ENCODE measurements around the gene DUSP15. TPM values are rescaled to one million over a fixed set of nuclear protein-coding genes. Genes with fewer than 3 reads are reported as not detected.
"Not testable (repeated sequence)": the region's sequence is repeated elsewhere in the genome, so short reads cannot be mapped to it uniquely, and the experiment has no call there.

DUSP15 gene
- total RNA-seq, 1 donor from 2014 or later = not detected

DNA sequence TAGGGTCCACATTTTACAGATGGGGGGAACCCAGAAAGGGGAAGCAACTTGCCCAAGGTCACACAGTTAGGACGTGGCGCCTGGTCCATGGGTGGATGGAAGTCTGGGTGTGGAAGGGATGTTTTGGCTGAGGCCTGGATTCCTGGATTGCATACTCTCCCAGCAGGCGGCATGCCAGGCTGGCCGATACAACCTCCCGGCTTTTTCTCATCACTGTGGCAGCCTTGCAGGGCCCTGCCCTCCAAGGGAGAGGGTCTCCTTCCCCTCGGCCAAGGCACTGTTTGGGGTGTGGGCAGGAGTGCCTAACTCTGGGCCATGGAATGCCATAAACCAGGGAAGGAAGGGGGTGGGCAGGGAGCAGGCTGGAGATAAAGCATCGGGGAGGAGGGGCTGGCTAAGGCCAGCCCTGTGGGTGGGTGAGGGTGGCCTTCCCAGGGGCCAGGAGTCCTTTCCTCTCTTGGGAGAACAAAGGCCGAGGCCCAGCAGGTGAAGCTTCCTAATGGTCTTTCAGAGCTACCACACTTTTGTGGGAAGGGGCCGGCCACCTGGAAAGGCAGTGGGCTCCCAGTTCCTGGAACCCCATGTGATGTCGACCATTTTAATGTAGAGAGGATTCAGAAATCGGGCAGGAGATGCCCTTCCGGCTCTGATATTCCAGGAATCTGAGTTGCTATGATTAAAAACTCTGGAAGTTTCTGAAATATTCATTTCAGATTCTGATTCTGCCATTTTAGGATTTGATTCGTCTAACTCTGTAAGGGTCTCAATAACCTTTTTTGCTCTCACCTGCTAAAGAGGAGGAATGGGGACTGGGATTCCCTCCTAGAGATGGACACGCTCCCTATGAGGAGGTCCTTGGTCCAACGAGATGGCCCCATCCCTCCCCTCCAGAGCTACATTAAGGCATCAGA is 29.2 kb downstream of the DUSP15 start:
- intact Hi-C loops (cut with micrococcal nuclease) = no loop called here

DNA sequence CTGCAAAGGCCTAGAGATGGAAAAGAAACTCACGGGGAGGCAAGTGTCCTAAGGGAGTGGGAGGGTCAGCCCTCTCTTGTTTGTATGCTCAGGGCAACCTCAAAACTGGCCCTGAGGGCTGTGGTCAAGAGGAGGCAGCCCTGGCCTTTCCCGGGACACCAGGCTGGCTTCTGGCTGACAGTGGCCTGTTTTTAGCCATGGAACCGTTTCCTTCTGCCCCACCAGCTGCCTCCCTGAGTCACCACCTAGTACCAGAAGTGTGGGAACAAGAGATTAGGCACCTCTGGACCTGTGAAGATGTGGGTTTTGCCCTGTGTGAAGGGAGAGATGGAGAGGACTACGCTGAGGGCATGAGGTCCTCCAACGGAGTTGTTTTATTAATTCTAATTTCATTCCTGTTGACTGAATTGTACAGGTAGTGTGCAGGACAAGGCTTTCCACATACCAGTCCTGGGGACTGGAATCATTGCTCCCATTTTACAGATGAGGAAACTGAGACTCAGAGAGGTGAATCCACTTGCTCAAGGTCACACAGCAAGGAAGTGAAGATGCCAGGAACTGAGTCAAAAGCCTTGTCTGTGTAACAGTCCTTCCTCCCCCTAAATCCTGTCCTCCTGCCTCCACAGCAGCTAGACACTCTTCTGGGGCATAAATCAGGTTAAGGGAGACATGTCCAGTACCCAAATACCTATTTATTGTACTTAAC is 30.4 kb downstream of the DUSP15 start:
- intact Hi-C loops (cut with micrococcal nuclease) = no loop called here

DNA sequence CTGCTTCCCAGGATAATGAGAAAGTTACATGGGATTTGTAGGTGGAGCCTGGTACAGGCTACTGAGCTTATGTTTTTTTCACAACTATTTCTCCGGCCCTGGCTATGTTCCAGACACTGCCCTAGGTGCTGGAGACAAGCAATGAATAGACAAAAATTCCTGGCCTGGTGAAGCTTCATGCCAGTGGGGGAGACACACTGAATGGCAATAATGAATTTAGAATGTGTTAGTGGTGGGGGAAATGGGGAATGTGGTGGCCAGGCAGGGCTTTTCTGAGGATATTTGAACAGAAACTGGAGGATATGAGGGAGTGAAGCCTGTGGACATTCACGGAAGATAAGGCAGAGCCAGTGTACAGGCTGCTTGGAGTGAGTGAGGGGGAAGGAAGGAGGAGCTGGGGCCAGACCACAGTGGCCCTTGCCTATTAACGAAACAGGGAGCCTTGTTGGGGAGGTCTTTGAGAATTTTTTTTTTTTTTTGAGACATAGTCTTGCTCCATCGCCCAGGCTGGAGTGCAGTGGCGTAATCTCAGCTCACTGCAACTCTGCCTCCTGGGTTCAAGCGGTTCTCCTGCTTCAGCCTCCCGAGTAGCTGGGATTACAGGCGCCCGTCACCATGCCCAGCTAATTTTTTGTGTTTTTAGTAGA is 31.6 kb downstream of the DUSP15 start:
- intact Hi-C loops (cut with micrococcal nuclease) = no loop called here

DNA sequence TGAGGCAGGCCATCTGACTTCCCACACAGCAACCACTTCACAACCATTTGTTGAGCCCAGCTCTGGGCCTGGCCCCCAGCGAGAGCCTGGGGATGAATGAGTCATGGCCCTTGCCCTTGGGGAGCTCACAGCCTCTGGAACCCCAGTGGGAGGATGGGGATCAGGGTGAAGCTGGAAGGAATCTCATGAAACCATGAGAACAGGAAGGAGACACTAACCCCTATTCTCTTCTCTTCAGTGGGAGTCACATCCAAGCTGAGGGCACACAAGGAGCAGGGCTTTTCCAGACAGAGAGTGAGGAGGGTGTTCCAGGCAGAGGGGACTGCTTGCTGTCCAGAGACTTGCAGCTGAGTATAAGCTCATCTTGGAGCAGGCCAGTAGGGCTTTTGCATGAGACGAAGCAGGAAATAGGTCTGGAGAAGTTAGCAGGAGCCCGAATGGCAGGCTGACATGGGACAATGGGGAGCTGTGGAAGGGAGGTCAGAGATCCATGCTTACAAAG is 32.4 kb downstream of the DUSP15 start:
- intact Hi-C loops (cut with micrococcal nuclease) = no loop called here

DNA sequence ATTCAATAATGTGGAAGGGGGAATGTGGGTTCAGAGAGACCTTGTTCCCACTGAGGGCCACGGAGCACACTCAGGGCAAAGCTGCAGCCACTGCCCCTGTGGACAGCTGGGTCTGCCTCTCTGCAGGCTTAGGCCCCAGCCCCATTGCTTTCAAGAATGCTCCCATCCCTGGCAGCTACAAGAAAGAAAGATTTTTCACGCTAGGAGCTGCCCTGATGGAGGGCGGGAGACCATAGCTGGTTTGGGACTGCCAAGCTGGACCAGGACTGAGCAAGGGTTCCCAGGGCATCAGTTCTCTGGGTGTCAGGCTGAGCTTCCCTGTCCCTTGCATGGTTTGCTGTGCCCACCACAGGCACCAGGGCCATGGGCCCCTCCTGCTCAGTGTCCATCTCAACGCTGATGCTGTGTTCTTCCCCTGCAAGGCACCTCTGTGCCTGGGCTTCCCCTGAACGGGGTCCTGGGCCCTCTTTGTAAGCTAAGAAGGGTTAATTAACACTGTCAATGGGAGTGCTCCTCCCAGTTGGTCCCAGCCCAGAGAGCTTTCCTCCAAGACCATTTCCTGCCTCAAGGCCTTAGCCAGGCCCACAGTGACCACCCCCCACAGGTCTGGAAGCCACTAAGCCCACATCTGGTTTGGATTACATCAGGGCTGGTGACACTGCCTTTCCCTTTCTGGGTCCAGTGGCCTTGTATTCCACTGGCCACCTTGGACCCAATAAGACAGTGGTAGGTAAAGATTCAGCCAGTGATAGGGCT is 33.3 kb downstream of the DUSP15 start:
- intact Hi-C loops (cut with micrococcal nuclease) = no loop called here

DNA sequence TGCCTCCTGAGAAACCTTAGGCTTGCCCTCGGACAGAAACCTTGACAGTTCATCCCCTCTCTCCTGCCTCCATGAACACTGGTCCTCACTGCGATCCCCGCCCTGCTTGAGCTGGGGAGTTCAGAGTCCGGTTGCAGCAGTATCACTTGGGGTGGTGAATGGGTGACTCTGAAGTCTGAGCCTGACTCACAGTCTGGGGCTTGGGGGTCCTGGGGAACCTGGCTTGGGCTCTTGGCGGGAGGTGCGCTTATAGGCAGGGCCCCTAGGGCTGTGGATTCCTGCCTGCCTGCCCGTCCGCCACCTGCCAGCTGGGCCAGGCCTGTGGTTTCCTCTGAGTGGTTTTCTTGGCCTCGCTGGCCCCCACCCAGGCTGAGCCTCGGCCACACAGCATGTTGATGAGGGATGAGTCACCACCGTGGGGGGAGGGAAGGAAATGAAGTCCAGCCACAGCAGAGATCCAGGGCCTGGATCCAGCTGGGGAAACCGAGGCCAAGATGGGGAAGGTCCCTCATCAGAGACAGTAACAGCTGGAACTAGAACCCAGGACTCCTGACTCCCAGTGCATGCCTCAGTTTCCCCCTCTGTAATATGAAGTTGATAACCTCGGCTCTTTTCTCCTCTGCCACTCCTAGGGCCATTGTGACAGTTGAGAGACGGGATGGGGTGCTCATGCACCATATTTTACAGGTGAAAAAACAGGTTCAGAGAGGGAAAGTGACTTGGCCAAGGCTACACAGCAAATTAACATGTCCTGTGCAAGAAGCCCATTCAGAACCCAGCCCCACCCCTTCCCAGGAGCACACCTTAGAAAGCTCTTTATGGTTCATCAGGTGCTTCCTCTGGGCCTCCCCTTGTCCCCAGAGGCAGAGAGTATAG is 34.1 kb downstream of the DUSP15 start:
- intact Hi-C loops (cut with micrococcal nuclease) = no loop called here

DNA sequence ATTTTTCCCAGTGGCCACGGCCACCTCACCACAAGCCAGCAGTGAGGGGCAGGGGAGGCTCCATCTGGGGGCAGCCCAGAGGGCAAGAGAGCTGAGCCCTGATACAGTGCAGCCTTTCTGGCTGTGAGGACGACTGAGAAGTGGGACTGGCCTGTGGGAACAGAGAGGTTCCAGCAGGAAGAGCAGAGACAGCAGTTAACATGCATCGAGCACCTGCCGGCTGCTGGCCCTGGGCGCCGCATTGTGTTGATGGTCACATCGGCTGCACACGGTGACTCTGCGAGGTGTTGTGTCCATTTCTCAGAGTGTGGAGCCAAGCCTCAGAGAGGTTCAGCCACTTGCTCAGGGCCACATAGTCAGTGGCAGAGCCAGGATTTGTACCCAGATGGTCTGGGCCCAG is 34.8 kb downstream of the DUSP15 start:
- intact Hi-C loops (cut with micrococcal nuclease) = no loop called here

GRCh38 chr20:31833931-31834521 is 36.3 kb downstream of the DUSP15 start:
- intact Hi-C loops (cut with micrococcal nuclease) = no loop called here

- intact Hi-C loops (cut with micrococcal nuclease) = no loop called here
Measured at GRCh38 chr20:31833130-31833930, 37.0 kb downstream of the DUSP15 start.

DNA sequence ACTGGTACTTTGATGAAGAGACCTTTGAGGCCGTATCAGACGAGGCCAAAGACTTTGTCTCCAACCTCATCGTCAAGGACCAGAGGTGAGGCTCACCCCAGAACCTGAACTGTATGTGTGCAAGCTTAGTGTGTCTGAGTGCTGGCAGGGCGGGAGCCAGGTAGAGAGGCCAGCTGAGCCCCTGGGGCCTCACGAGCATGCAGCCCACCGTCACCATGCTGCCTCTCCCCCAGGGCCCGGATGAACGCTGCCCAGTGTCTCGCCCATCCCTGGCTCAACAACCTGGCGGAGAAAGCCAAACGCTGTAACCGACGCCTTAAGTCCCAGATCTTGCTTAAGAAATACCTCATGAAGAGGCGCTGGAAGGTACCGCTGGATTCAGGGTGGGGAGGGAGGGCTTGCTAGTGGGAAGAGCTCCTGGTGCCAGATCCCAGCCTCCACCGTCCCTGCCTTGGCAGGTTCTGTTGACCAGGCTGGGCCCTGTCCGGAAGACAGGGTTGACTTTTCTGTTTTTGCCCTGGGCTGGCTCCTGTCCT is 38.5 kb downstream of the DUSP15 start:
- intact Hi-C loops (cut with micrococcal nuclease) = no loop called here

DNA sequence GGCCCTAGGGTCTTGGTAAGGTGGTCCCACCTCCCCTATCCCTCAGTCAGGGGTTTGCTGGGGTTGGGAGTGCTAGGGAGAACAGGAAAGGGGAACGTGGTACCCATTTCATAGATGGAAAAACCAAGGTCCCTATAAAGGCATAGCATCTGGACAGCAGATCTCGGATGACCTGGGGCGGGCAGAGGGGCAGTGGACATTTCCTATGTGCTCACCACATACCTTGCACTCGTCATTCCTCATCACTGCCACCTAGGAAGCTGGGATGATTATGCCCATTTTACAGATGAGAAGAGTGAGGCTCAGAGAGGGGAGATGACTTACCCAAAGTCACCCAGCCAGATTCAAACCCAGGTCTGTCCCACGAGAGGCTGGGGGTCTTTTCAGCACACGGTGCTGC is 39.1 kb downstream of the DUSP15 start:
- intact Hi-C loops (cut with micrococcal nuclease) = no loop called here

DNA sequence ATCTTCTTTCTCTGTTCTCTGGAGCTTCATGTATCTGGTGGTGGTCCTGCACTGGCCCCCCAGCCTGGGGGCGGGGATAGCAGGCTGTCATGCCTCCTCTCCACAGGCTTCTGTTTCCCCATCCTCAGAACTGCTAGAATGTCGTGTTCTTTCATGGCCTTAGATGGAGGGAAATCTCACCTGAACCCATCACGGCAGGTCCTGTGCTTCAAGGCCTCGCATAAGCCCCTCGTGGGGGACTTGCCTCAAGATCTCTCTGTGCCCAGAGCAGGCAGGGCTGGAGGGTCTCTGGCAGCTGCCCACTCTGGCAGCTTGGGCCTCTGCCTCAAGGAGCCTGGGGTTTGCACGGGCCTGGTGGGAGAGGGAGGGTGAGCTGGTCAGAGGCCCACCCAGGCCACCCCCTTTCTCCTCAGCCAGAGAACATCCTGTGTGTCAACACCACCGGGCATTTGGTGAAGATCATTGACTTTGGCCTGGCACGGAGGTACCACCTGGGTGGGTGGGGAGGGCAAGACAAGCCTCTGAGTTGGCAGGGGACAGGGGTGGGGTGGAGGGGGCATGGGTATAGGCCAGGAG is 39.8 kb downstream of the DUSP15 start:
- intact Hi-C loops (cut with micrococcal nuclease) = no loop called here

GRCh38 chr20:31829731-31830130 is 40.6 kb downstream of the DUSP15 start:
- intact Hi-C loops (cut with micrococcal nuclease) = no loop called here

DNA sequence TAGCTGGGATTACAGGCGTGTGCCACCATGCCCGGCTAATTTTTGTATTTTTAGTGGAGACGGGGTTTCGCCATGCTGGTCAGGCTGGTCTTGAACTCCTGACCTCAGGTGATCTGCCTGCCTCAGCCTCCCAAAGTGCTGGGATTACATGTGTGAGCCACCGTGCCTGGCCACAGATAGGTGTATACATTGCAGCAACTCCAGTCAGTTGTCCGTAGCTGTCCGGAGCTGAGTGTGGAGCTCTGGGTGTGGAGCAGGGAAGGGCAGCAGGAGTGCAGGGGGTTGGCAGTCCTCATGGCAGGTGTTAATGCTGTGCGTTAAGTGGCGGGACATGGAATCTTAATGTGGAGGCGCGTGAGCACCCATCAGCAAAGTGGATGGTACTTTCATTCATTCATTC is 42.3 kb downstream of the DUSP15 start:
- intact Hi-C loops (cut with micrococcal nuclease) = not testable (repeated sequence)

DNA sequence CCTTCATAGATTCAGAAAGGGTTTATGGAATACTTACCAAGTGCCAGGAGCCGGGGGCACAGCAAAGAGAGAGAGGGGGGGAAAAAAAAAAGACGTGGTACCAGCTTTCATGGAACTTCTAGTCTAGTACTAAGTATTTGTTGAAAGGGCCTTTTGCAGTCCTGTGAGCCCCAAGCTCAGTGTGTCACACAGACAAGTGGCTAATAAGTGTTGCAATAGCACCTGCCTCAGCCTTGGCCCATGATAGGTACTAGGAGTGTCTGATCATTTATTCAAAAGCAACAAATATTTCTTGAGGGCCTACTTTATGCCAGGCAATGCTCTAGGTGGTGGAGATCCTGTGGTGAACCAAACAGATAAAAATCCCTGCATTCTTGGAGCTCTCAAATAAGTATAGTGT is 43.3 kb downstream of the DUSP15 start:
- intact Hi-C loops (cut with micrococcal nuclease) = no loop called here

DNA sequence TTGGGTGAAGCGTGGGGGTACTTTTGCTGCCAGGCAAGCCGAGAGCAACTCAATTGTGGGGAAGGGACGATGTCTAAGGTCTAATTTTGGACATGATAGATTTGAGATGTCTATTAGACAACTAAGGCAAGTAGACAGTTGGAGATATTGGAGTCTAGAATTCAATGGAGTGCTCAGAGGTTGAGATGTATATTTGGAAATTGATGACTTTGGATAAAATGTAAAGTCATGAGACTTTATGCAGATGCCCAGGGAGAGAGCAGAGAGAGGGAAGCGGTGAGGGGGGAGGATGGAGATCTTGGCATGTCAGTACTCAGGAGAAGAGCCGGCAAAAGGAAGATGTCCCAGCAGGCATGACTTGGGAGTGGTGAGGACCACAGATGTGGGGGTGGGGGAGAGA is 44.3 kb downstream of the DUSP15 start:
- intact Hi-C loops (cut with micrococcal nuclease) = no loop called here

DNA sequence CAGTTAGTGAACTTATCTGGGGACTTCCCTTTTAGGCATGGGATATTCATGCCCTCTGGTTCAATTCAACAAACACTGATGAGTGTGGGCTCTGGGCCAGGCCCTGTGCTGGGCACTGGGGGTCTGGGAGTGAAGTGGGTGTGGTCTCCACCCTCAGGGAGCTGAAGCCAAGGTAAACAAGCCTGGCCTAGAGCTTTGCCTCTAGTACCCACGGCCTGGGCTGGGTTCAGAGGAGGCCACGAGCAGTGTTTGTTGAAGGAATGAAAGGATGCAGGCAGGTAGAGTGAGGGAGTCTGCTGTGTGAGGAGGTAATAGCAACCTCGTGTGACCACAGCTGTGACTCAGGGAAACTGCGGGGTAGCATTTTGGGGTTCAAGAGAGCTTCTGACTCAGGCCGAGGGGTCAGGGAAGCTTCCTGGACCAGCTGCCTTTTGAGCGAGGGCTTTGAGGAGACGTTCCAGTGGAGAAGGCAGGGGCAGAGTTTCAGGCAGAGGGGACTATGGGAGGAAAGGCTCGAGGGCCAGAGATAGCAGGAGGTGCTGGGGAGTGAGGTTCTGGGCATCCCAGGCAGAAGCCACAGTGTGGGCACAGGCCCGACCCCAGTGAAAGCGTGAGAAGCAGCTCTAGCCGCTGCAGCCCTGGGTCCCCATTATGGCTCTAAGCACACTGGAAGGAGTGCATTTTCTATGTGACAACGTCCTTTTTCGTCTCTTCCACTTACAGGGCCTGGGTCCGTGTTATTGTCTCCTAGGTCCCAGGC is 45.6 kb downstream of the DUSP15 start:
- intact Hi-C loops (cut with micrococcal nuclease) = no loop called here

GRCh38 chr20:31824125-31824485 is 46.2 kb downstream of the DUSP15 start:
- intact Hi-C loops (cut with micrococcal nuclease) = no loop called here

All from T-helper 2 cell treated with Interferon-gamma antibody and Interleukin-4, amounts not matched to agents 100 ng/mL and 5 ng/mL, for 36 hours (primary cell).